CD4-positive, alpha-beta memory T cell (primary cell): ENCODE measurements around the gene ADAM12. TPM values are rescaled to one million over a fixed set of nuclear protein-coding genes. Genes with fewer than 3 reads are reported as not detected.
"Not testable (repeated sequence)": the region's sequence is repeated elsewhere in the genome, so short reads cannot be mapped to it uniquely, and the experiment has no call there.

Source experiments
- CTCF ChIA-PET: fragments of 350-600 bp; sonication (Branson Sonifier 250); formaldehyde crosslinking; loops from one replicate; lab custom pipeline; 2021; ENCODE audit warnings: inconsistent platforms; ENCODE audit not compliant: partially characterized antibody; lab: Charles Lee
- POLR2A ChIA-PET: fragments of 350-600 bp; sonication (Branson Sonifier 250); formaldehyde crosslinking; loops from one replicate; lab custom pipeline; 2021; ENCODE audit not compliant: partially characterized antibody; lab: Charles Lee
- DNase-seq, 5 donors: peaks; one replicate each; pipeline versions ENCODE4 v3.0.0 to v3.0.0-alpha.2; 2020 to 2022; ENCODE audit warnings: mixed read lengths in 1 of 5
- H3K27ac ChIP-seq: one replicate; pipeline ENCODE4 v1.7.0; 2013; ENCODE audit warnings: low read depth, low read length
- H3K27me3 ChIP-seq: 2 replicates; pipeline ENCODE4 v1.7.0; 2013; ENCODE audit warnings: mild to moderate bottlenecking, low read length, moderate library complexity; ENCODE audit not compliant: insufficient read depth
- H3K36me3 ChIP-seq: 2 replicates; pipeline ENCODE4 v1.7.0; 2013; ENCODE audit warnings: mild to moderate bottlenecking, low read length, moderate library complexity; ENCODE audit not compliant: insufficient read depth
- H3K4me1 ChIP-seq: 2 replicates; pipeline ENCODE4 v1.7.0; 2013; ENCODE audit warnings: mild to moderate bottlenecking, low read length, moderate library complexity; ENCODE audit not compliant: insufficient read depth
- H3K4me3 ChIP-seq, 2 donors: one replicate each; pipeline ENCODE4 v1.7.0; 2013; ENCODE audit warnings: low read length in 2 of 2, mild to moderate bottlenecking in 1 of 2
- H3K9me3 ChIP-seq, 2 donors: one replicate each; pipeline ENCODE4 v1.7.0; 2013; ENCODE audit warnings: low read length in 2 of 2, control low read depth in 1 of 2; ENCODE audit not compliant: control insufficient read depth in 1 of 2
- H3K27ac Mint-ChIP-seq, 7 donors: one replicate each; pipeline ENCODE4 v1.8.0; 2020 to 2021; ENCODE audit warnings: mixed read lengths in 7 of 7, mild to moderate bottlenecking in 6 of 7, inconsistent platforms in 3 of 7, moderate library complexity in 3 of 7
- H3K27me3 Mint-ChIP-seq, 2 donors: one replicate each; pipeline ENCODE4 v1.8.0; 2020 to 2021; ENCODE audit warnings: mixed read lengths in 2 of 2
- H3K36me3 Mint-ChIP-seq, 2 donors: one replicate each; pipeline ENCODE4 v1.8.0; 2020 to 2021; ENCODE audit warnings: mixed read lengths in 2 of 2, inconsistent platforms in 1 of 2, mild to moderate bottlenecking in 1 of 2
- H3K4me1 Mint-ChIP-seq, 4 donors: one replicate each; pipeline ENCODE4 v1.8.0; 2020 to 2021; ENCODE audit warnings: mixed read lengths in 4 of 4, mild to moderate bottlenecking in 1 of 4
- H3K4me3 Mint-ChIP-seq, 8 donors: one replicate each; pipeline ENCODE4 v1.8.0; 2020 to 2021; ENCODE audit warnings: mixed read lengths in 8 of 8, mild to moderate bottlenecking in 7 of 8, moderate library complexity in 6 of 8, inconsistent platforms in 3 of 8
- H3K9me3 Mint-ChIP-seq, 8 donors: one replicate each; pipeline ENCODE4 v1.8.0; 2020 to 2021; ENCODE audit warnings: mixed read lengths in 8 of 8, mild to moderate bottlenecking in 5 of 8, inconsistent platforms in 3 of 8, moderate library complexity in 1 of 8
- intact Hi-C: fragments of 100-400 bp; cut with micrococcal nuclease; formaldehyde crosslinking; loops from one replicate; pipeline ENCODE4 v1.15.1; 2023
- polyA plus RNA-seq, 2 donors: library from polyadenylated mRNA; unstranded; fragments of 300-500 nt; fragmentation: Illumina TruSeq; gene quantifications; one replicate each; pipeline ENCODE4 v1.2.3, GENCODE V29; 2021
- total RNA-seq, 2 experiments: library from RNA; stranded (reverse); gene quantifications; one replicate each; pipeline ENCODE4 v1.2.3, GENCODE V29; 2021

The ADAM12 gene
- total and polyA plus RNA-seq, 4 experiments from 2014 or later, result 0.17 to 2.3 (median 1.1) TPM

DNA sequence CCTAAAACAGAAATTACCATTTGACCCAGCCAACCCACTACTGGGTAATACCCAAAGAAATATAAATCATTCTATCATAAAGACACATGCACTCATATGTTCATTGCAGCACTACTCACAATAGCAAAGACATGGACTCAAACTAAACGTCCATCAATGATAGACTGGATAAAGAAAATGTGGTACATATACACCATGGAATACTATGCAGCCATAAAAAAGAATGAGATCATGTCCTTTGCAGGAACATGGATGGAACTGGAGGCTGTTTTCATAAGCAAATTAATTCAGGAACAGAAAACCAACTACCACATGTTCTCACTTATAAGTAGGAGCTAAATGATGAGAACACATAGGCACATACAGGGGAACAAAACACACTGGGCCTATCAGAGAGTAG is 340.5 kb downstream of the ADAM12 start:
- H3K27me3 ChIP-seq, H3K4me3 ChIP-seq, POLR2A ChIA-PET, H3K9me3 ChIP-seq, H3K4me3 Mint-ChIP-seq, DNase-seq, H3K4me1 ChIP-seq, H3K36me3 Mint-ChIP-seq, H3K36me3 ChIP-seq, H3K9me3 Mint-ChIP-seq, H3K27me3 Mint-ChIP-seq, intact Hi-C loops, H3K27ac ChIP-seq, CTCF ChIA-PET, H3K4me1 Mint-ChIP-seq, H3K27ac Mint-ChIP-seq: not testable (repeated sequence)

- H3K27ac ChIP-seq, result no peak overlapping the region
- CTCF ChIA-PET, result interaction anchor here (1.0 kb wide), 1 partner anchor 10 kb away, joined by 4 read pairs; no protein-coding TSS in a partner anchor
- H3K9me3 ChIP-seq, result no peaks in the 10 kb centered on the region
- peaks cover 4 to 8% (median 7%) of the 10 kb centered on the region in 4 donors for H3K4me1 Mint-ChIP-seq
- peaks cover 9% of the 10 kb centered on the region for H3K4me1 ChIP-seq
- no peak overlapping the region for H3K4me3 Mint-ChIP-seq
- no peaks in the 10 kb centered on the region for H3K36me3 ChIP-seq
- DNase-seq, result no peak
- no peak overlapping the region for H3K4me3 ChIP-seq
- peaks cover 0 to 1% of the 10 kb centered on the region in 2 donors for H3K27me3 Mint-ChIP-seq
- H3K27me3 ChIP-seq, result no peaks in the 10 kb centered on the region
- intact Hi-C loops, result no loop called here
- POLR2A ChIA-PET, result no interaction called here
- H3K36me3 Mint-ChIP-seq, result no peaks in the 10 kb centered on the region
- peaks cover 0 to 2% (median 0%) of the 10 kb centered on the region in 8 donors for H3K9me3 Mint-ChIP-seq
- H3K27ac Mint-ChIP-seq, result no peak overlapping the region
These were observed 341.4 kb downstream of the ADAM12 start for GRCh38 chr10:126046831-126047230.

- no peaks in the 10 kb centered on the region for H3K27me3 ChIP-seq
- POLR2A ChIA-PET, result no interaction called here
- DNase-seq, result no peak
- H3K4me1 ChIP-seq, result peaks cover 14% of the 10 kb centered on the region
- Mint-ChIP-seq H3K36me3 (no peaks in the 10 kb centered on the region), H3K4me3 (no peak overlapping the region), H3K27me3 (no peaks in the 10 kb centered on the region), H3K27ac (no peak overlapping the region), H3K4me1 (peaks cover 8 to 9% (median 9%) of the 10 kb centered on the region in 4 donors), H3K9me3 (peaks cover 0 to 2% (median 0%) of the 10 kb centered on the region in 8 donors)
- H3K9me3 ChIP-seq, result no peaks in the 10 kb centered on the region
- CTCF ChIA-PET, result interaction anchor here (1.0 kb wide), 1 partner anchor 9 kb away, joined by 4 read pairs; no protein-coding TSS in a partner anchor
- H3K4me3 ChIP-seq, result no peak overlapping the region
- no peak overlapping the region for H3K27ac ChIP-seq
- intact Hi-C loops, result no loop called here
- H3K36me3 ChIP-seq, result no peaks in the 10 kb centered on the region
These were observed 342.4 kb downstream of the ADAM12 start for GRCh38 chr10:126045861-126046260.

- peaks cover 14% of the 10 kb centered on the region for H3K4me1 ChIP-seq
- no peaks in the 10 kb centered on the region for H3K36me3 Mint-ChIP-seq
- no peaks in the 10 kb centered on the region for H3K27me3 Mint-ChIP-seq
- intact Hi-C loops, result no loop called here
- H3K4me3 Mint-ChIP-seq, result no peak overlapping the region
- no peaks in the 10 kb centered on the region for H3K9me3 ChIP-seq
- no peaks in the 10 kb centered on the region for H3K27me3 ChIP-seq
- H3K9me3 Mint-ChIP-seq, result peaks cover 0 to 4% (median 0%) of the 10 kb centered on the region in 8 donors
- no peaks in the 10 kb centered on the region for H3K36me3 ChIP-seq
- no peak for DNase-seq
- peaks cover 8 to 9% (median 9%) of the 10 kb centered on the region in 4 donors for H3K4me1 Mint-ChIP-seq
- no peak overlapping the region for H3K27ac ChIP-seq
- ChIA-PET POLR2A (no interaction called here), CTCF (no interaction called here)
- no peak overlapping the region for H3K4me3 ChIP-seq
- H3K27ac Mint-ChIP-seq, result peak overlapping the region in 1 of 7 donors; percentile 59
These were observed 344.9 kb downstream of the ADAM12 start for GRCh38 chr10:126043389-126043788.

DNA sequence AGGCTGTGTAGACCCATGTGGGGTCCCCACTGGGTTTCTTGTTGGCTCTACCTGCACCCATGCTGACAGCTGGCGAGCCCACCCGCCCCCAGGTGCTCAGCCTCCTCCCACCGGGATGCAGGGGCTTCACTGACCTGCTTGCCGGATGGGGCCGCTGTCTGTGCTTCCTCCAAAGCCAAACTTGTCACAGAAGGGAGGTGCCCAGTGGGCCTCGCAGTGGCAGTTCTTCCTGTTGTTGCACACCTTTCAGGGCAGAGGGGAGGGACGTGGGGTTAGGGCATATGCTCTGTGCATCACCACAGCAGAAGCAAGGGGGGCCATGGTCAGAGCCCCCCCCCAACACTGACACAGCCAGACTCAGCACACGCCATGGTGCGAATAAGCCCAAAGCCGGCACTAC is 345.4 kb downstream of the ADAM12 start:
- no peak overlapping the region for H3K4me3 Mint-ChIP-seq

DNA sequence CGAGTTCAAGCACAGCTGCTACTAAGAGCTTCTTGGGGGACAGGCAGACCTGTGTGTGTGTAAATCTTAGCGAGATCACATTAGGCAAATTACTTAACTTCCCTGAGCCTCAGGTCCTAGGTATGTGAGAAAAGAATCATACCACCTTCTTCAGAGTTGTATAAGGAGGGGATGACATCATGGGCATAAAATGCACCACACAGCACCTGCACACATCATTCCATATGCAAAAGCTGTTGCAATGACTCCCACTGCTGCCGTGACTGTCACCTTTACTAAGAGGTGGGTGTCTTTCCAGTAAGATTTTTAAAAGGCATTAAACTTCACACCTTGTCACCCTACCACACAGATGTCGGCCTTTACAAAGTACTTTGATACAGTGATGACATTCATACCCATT is 345.9 kb downstream of the ADAM12 start:
- peaks cover 8 to 9% (median 9%) of the 10 kb centered on the region in 4 donors for H3K4me1 Mint-ChIP-seq
- Histone ChIP-seq H3K4me3 (no peak overlapping the region), H3K4me1 (peaks cover 14% of the 10 kb centered on the region), H3K27ac (peak overlapping the region; percentile 19), H3K36me3 (no peaks in the 10 kb centered on the region), H3K9me3 (no peaks in the 10 kb centered on the region), H3K27me3 (no peaks in the 10 kb centered on the region)
- ChIA-PET POLR2A (no interaction called here), CTCF (no interaction called here)
- H3K9me3 Mint-ChIP-seq, result peaks cover 0 to 4% (median 0%) of the 10 kb centered on the region in 8 donors
- peaks cover 0 to 3% of the 10 kb centered on the region in 2 donors for H3K36me3 Mint-ChIP-seq
- peak overlapping the region; percentile 72 to 96 (median 90) for H3K27ac Mint-ChIP-seq
- peaks cover 0 to 1% of the 10 kb centered on the region in 2 donors for H3K27me3 Mint-ChIP-seq
- peak overlapping the region in 6 of 8 donors; percentile 4 to 71 (median 28) for H3K4me3 Mint-ChIP-seq
- intact Hi-C loops, result no loop called here
- DNase-seq, result no peak

More for the DNA sequence above, 345.4 kb downstream of the ADAM12 start:
- H3K9me3 Mint-ChIP-seq, result peaks cover 0 to 4% (median 0%) of the 10 kb centered on the region in 8 donors
- H3K27me3 ChIP-seq, result no peaks in the 10 kb centered on the region
- no peak overlapping the region for H3K27ac ChIP-seq
- no peaks in the 10 kb centered on the region for H3K36me3 ChIP-seq
- H3K27ac Mint-ChIP-seq, result peak overlapping the region in 3 of 7 donors; percentile 19 to 90 (median 22)
- peaks cover 8 to 9% (median 9%) of the 10 kb centered on the region in 4 donors for H3K4me1 Mint-ChIP-seq
- intact Hi-C loops, result no loop called here
- DNase-seq, result no peak
- no peaks in the 10 kb centered on the region for H3K9me3 ChIP-seq
- H3K36me3 Mint-ChIP-seq, result no peaks in the 10 kb centered on the region
- POLR2A ChIA-PET, result no interaction called here
- CTCF ChIA-PET, result no interaction called here
- peaks cover 14% of the 10 kb centered on the region for H3K4me1 ChIP-seq
- no peaks in the 10 kb centered on the region for H3K27me3 Mint-ChIP-seq
- H3K4me3 ChIP-seq, result no peak overlapping the region

DNA sequence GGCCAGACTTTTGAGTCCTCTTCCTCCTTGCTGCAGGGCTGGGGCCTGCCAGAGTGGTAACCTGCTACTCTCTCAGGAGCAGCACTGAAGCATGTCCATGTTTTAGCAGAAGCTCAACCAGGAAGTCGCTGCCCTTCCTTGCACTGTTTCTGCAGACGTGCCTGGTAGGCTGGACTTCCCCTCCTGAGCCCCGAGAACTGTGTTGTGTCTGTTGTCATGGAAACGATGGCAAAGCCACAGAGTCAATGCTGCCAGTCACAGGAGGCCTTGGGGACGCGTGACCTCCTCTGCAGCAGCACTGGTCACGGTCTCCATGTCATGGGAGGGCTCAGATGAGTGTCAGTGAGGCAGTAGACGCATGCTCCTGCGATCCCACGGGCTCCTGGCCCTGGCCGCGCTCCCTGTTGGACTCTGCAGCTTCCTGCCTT is 346.5 kb downstream of the ADAM12 start:
- H3K9me3 Mint-ChIP-seq, result peaks cover 0 to 4% (median 0%) of the 10 kb centered on the region in 8 donors
- ChIA-PET POLR2A (no interaction called here), CTCF (no interaction called here)
- intact Hi-C loops, result no loop called here
- Histone ChIP-seq H3K36me3 (no peaks in the 10 kb centered on the region), H3K27ac (peak overlapping the region; percentile 19), H3K27me3 (no peaks in the 10 kb centered on the region), H3K4me1 (peaks cover 14% of the 10 kb centered on the region), H3K4me3 (no peak overlapping the region), H3K9me3 (no peaks in the 10 kb centered on the region)
- peaks cover 0 to 4% of the 10 kb centered on the region in 2 donors for H3K36me3 Mint-ChIP-seq
- peaks cover 0 to 1% of the 10 kb centered on the region in 2 donors for H3K27me3 Mint-ChIP-seq
- DNase-seq, result peak; percentile 61 to 81 (median 79)
- peak overlapping the region; percentile 72 to 96 (median 90) for H3K27ac Mint-ChIP-seq
- peak overlapping the region in 7 of 8 donors; percentile 0 to 71 (median 15) for H3K4me3 Mint-ChIP-seq
- H3K4me1 Mint-ChIP-seq, result peaks cover 8 to 9% (median 9%) of the 10 kb centered on the region in 4 donors
